Skeletal muscle cell (primary cell): ENCODE data around the gene PHLDB2.

ENCODE experiments used
- DNase-seq: peaks from one replicate; pipeline ENCODE4 v3.0.0-alpha.2; 2010; ENCODE audit warnings: low read depth
- H3K4me3 ChIP-seq: 2 replicates; pipeline ENCODE4 v1.5.1; 2011; ENCODE audit warnings: low read depth, mild to moderate bottlenecking, control low read depth, low read length, moderate library complexity

Gene PHLDB2

GRCh38 chr3:111952086-111952485 lies 93.0 kb downstream of the PHLDB2 start:
- no peak overlapping the region for H3K4me3 ChIP-seq
- DNase-seq = no peak

GRCh38 chr3:111952866-111953450 lies 93.9 kb downstream of the PHLDB2 start:
- no peak overlapping the region for H3K4me3 ChIP-seq
- no peak for DNase-seq

- H3K4me3 ChIP-seq = no peak overlapping the region
- DNase-seq = no peak
Observed at GRCh38 chr3:111954228-111954990, 95.3 kb downstream of the PHLDB2 start.

- no peak overlapping the region for H3K4me3 ChIP-seq
- DNase-seq = no peak
Observed at GRCh38 chr3:111955876-111956275, 96.8 kb downstream of the PHLDB2 start.

GRCh38 chr3:111956449-111956848 lies 97.4 kb downstream of the PHLDB2 start:
- no peak for DNase-seq
- no peak overlapping the region for H3K4me3 ChIP-seq

- no peak for DNase-seq
- H3K4me3 ChIP-seq = no peak overlapping the region
Observed at GRCh38 chr3:111956995-111957734, 98.1 kb downstream of the PHLDB2 start.

- H3K4me3 ChIP-seq = no peak overlapping the region
- DNase-seq = no peak
Observed at GRCh38 chr3:111961461-111962164, 102.5 kb downstream of the PHLDB2 start.

- peak; percentile 49 for DNase-seq
- no peak overlapping the region for H3K4me3 ChIP-seq
Observed at GRCh38 chr3:111963424-111963823, 104.4 kb downstream of the PHLDB2 start.

- no peak overlapping the region for H3K4me3 ChIP-seq
- no peak for DNase-seq
Observed at GRCh38 chr3:111965484-111965883, 106.4 kb downstream of the PHLDB2 start.

GRCh38 chr3:111967068-111967467 lies 108.0 kb downstream of the PHLDB2 start:
- DNase-seq = no peak
- no peak overlapping the region for H3K4me3 ChIP-seq

GRCh38 chr3:111967651-111968274 lies 108.7 kb downstream of the PHLDB2 start:
- H3K4me3 ChIP-seq = no peak overlapping the region
- peak; percentile 27 for DNase-seq

GRCh38 chr3:111968319-111969054 lies 109.4 kb downstream of the PHLDB2 start:
- DNase-seq = no peak
- no peak overlapping the region for H3K4me3 ChIP-seq

GRCh38 chr3:111970376-111970775 lies 111.3 kb downstream of the PHLDB2 start:
- no peak for DNase-seq
- no peak overlapping the region for H3K4me3 ChIP-seq

GRCh38 chr3:111971533-111972130 lies 112.6 kb downstream of the PHLDB2 start:
- no peak for DNase-seq
- H3K4me3 ChIP-seq = no peak overlapping the region

- DNase-seq = no peak
Observed at GRCh38 chr3:111972891-111973290, 113.8 kb downstream of the PHLDB2 start.

GRCh38 chr3:111975131-111975530 lies 116.1 kb downstream of the PHLDB2 start:
- H3K4me3 ChIP-seq = no peak overlapping the region
- no peak for DNase-seq

More at GRCh38 chr3:111972891-111973290, 113.8 kb downstream of the PHLDB2 start:
- H3K4me3 ChIP-seq = no peak overlapping the region

GRCh38 chr3:111976254-111976653 lies 117.2 kb downstream of the PHLDB2 start:
- H3K4me3 ChIP-seq = no peak overlapping the region
- no peak for DNase-seq
